Osteocyte (in vitro differentiated cells): ENCODE data around the gene PSTPIP1. TPM values are rescaled to one million over a fixed set of nuclear protein-coding genes. Genes with fewer than 3 reads are reported as not detected.
A peak's percentile ranks its signal among the peaks of the same experiment; 100 is the strongest.

Experiments
- DNase-seq: peaks from one replicate; pipeline ENCODE4 v3.0.0; 2021; ENCODE audit warnings: mixed read lengths; ENCODE audit not compliant: unreplicated experiment; ENCODE audit errors: extremely low spot score
- H3K27ac Mint-ChIP-seq: one replicate; pipeline ENCODE4 v1.8.0; 2021; ENCODE audit warnings: mild to moderate bottlenecking, mixed read lengths; ENCODE audit not compliant: unreplicated experiment
- H3K27me3 Mint-ChIP-seq: one replicate; pipeline ENCODE4 v1.8.0; 2021; ENCODE audit warnings: mixed read lengths; ENCODE audit not compliant: unreplicated experiment
- H3K36me3 Mint-ChIP-seq: one replicate; pipeline ENCODE4 v1.8.0; 2021; ENCODE audit warnings: mixed read lengths; ENCODE audit not compliant: unreplicated experiment
- H3K4me1 Mint-ChIP-seq: one replicate; pipeline ENCODE4 v1.8.0; 2021; ENCODE audit warnings: mixed read lengths; ENCODE audit not compliant: unreplicated experiment
- H3K4me3 Mint-ChIP-seq: one replicate; pipeline ENCODE4 v1.8.0; 2021; ENCODE audit warnings: mild to moderate bottlenecking, moderate library complexity, mixed read lengths; ENCODE audit not compliant: unreplicated experiment
- H3K9me3 Mint-ChIP-seq: one replicate; pipeline ENCODE4 v1.8.0; 2021; ENCODE audit warnings: mixed read lengths; ENCODE audit not compliant: unreplicated experiment
- CTCF ChIP-seq: fragments of 200-600 bp; sonication (generic); IDR thresholded peaks from 2 replicates; pipeline ENCODE4 v1.5.0; 2021; ENCODE audit warnings: antibody characterized with exemption, mild to moderate bottlenecking, moderate library complexity
- total RNA-seq: library from RNA; stranded (reverse); gene quantifications from 2 replicates; pipeline ENCODE4 v1.2.1, GENCODE V29; 2021

Gene PSTPIP1
- total RNA-seq, 1 donor from 2014 or later, result not detected

GRCh38 chr15:77069521-77070121, 74.7 kb downstream of the PSTPIP1 start:
- Mint-ChIP-seq H3K27ac (peak overlapping the region; percentile 74), H3K4me3 (peak overlapping the region; percentile 86)

GRCh38 chr15:77070180-77070494, 75.2 kb downstream of the PSTPIP1 start:
- H3K9me3 Mint-ChIP-seq, result no peaks in the 10 kb centered on the region
- H3K27ac Mint-ChIP-seq, result peak overlapping the region; percentile 74
- no peak for DNase-seq
- no peaks in the 10 kb centered on the region for H3K27me3 Mint-ChIP-seq
- peaks cover 35% of the 10 kb centered on the region for H3K4me1 Mint-ChIP-seq
- H3K36me3 Mint-ChIP-seq, result peaks cover 4% of the 10 kb centered on the region
- peak overlapping the region; percentile 86 for H3K4me3 Mint-ChIP-seq
- no peak for TF ChIP-seq CTCF

More at GRCh38 chr15:77069521-77070121, 74.7 kb downstream of the PSTPIP1 start:
- no peaks in the 10 kb centered on the region for H3K27me3 Mint-ChIP-seq
- H3K9me3 Mint-ChIP-seq, result no peaks in the 10 kb centered on the region
- peaks cover 4% of the 10 kb centered on the region for H3K36me3 Mint-ChIP-seq
- TF ChIP-seq CTCF, result no peak
- DNase-seq, result no peak
- peaks cover 40% of the 10 kb centered on the region for H3K4me1 Mint-ChIP-seq

- TF ChIP-seq CTCF, result no peak
- peak; percentile 98 for DNase-seq
- no peaks in the 10 kb centered on the region for H3K27me3 Mint-ChIP-seq
- H3K4me3 Mint-ChIP-seq, result peak within 1 kb of the TSS; percentile 86
- peaks cover 34% of the 10 kb centered on the region for H3K4me1 Mint-ChIP-seq
- H3K36me3 Mint-ChIP-seq, result peaks cover 4% of the 10 kb centered on the region
- H3K9me3 Mint-ChIP-seq, result no peaks in the 10 kb centered on the region
- H3K27ac Mint-ChIP-seq, result peak within 1 kb of the TSS; percentile 74
These were observed 75.8 kb downstream of the PSTPIP1 start, which contains the start of gene TSPAN3 for GRCh38 chr15:77070495-77071304. TSS of gene TSPAN3 (minus strand) at chr15:77071109. CDS start at chr15:77070954, 155 bp downstream.

GRCh38 chr15:77071305-77072223, 76.6 kb downstream of the PSTPIP1 start:
- peaks cover 4% of the 10 kb centered on the region for H3K36me3 Mint-ChIP-seq
- H3K4me1 Mint-ChIP-seq, result peaks cover 33% of the 10 kb centered on the region
- no peaks in the 10 kb centered on the region for H3K9me3 Mint-ChIP-seq
- peak overlapping the region; percentile 60 for H3K4me3 Mint-ChIP-seq
- H3K27me3 Mint-ChIP-seq, result no peaks in the 10 kb centered on the region
- no peak for TF ChIP-seq CTCF
- no peak for DNase-seq
- no peak overlapping the region for H3K27ac Mint-ChIP-seq
